GM18867 (cell line): Measurements from ENCODE around the gene MGMT.

Source experiments
- ATAC-seq: cut with Tn5 transposase; IDR thresholded peaks from one replicate; pipeline ENCODE4 v1.9.1; 2021; ENCODE audit warnings: mild to moderate bottlenecking, moderate library complexity; ENCODE audit not compliant: unreplicated experiment

MGMT gene

DNA sequence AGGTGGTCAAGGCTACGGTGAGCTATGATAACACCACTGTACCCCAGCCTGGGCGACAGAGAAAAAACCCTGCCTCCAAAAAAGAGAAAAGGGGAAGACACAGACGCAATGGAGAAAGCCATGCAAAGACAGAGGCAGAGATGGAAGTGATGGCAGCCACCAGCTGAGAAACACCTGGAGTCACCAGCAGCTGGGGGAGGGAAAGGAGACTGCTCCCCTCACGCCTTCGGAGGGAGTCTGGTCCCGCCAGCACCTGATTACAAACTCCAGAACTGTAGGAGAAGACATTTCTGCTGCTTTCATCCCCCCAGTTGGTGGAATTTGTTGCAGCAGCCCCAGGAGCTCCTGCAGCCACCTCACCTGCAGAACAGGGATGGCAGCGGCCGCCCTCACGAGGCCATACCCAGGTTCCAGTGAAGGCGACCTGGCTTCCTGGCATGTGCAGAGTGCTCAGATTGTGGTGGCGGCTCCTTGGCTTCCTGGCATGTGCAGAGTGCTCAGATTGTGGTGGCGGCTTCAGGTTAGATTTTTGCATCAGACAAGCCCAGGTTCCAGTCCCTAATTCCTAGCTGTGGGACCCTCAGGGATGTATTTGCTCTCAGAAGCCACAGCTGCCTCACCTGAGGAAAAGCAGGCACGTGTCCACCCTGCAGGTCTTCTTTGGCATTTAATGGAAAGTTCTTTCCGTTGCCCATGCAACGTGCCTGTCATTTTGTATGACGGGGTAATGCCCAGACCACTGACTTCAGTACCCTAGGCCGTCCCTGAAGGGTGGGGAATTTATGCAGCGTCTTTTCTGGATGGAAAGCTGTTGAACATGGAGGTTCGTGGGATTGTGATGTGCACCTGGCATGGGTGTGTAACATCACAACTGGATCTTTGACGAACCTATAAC, 314.1 kb downstream of the MGMT start:
- ATAC-seq, result no peak

- no peak for ATAC-seq
Measured at GRCh38 chr10:129784291-129784690, 317.2 kb downstream of the MGMT start.

GRCh38 chr10:129784891-129785290, 317.9 kb downstream of the MGMT start:
- ATAC-seq, result no peak

DNA sequence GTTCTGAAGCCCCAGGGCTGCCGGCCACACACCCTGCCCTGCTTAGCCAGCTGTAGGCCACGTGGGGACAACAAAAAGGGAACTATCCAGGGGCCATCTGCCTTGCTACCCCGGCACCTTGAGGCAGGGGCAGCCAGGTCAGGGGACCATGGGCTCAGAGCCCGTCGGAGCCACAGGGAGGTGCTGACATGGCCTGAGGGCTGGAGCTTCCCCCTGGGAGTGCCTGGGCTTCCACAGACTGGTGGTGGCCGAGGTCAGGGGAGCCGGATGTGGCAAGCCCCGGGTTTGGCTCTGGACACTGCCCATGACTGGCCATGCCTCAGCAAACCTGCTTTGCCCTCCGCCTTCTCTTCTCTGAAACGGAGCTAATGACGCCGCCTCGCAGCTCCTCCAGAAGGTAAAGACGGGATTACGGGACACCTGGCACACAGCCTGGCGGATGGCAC, 318.5 kb downstream of the MGMT start:
- ATAC-seq, result no peak

GRCh38 chr10:129786216-129786615, 319.2 kb downstream of the MGMT start:
- ATAC-seq, result no peak

- ATAC-seq, result no peak
Measured at GRCh38 chr10:129787557-129787956, 320.5 kb downstream of the MGMT start.

DNA sequence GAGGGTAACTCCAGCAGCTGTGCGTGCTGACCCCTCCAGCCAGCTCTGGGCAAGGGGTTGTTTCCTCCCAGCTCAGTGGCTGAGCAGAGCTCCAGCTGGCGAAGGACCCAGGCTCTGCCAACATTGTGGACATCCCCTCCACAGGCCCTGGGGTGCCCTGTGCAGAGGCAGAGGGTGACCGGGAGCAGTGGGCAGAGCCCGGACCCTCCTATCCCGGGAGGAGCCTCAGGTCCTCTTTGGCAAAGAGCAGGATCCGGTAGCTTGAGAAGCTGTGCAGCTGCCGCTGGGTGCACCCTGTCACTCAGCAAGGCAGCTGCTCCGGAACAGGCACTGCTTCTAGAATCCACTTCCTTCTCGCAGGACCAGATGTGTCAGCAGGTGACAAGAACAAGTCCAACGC, 321.2 kb downstream of the MGMT start:
- ATAC-seq, result no peak

- no peak for ATAC-seq
Measured at GRCh38 chr10:129790715-129791446, 323.8 kb downstream of the MGMT start.

DNA sequence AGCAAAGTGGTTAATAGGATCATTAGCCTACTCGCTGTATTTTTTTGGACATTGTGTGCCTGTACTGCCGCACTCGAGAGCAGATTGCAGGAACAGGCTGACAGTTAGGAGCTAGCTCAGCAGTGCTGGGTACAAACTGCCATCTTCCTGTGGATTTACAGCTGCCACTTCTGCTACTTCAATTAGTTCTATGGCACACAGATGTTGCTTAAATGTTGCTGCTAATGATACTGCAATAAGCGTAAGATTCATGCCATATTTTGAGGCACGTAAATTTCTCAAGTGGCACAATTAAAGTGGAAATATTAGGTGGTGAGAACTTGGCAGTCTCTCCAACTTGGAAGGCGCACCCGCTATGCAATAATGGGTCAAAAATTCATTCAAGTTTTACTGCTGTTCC, 325.1 kb downstream of the MGMT start:
- no peak for ATAC-seq

DNA sequence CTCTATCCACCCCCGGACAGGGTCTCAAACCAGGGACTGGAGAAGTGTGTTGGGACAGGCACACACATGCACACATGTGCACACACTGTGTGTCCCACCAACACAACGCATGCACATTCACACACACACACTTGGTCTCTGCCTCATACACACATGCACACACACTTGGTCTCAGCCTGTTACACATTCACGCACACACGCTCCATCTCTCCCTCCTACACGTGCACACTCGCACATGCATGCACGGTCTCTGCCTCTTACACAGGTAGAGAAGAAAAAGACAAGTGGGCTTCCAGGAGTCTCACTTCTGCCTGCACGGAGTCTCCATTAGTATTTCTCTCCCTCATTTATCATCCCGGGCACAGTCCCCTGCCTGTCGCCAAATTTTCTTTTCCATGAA, 325.8 kb downstream of the MGMT start:
- ATAC-seq, result no peak

GRCh38 chr10:129793479-129793878, 326.4 kb downstream of the MGMT start:
- ATAC-seq, result no peak

DNA sequence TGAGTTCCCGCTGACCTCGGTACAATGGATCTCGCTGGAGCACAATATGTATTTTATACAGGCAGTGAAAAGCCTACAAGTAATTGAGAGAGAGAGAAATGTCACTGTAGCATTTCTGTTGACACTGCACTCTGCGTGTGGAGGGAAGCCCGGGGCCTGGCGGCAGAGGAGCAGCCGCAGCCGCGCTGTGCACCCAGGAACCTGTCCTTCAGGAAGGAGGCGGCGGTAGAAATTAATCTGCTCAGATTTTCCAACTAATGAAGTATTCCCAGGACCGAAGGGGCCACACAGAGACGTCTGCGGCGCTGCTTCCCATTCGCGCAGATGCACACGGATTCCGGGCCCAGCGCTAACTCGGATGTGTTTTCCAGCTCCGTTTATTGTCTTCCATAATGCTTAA, 327.0 kb downstream of the MGMT start:
- ATAC-seq, result no peak

GRCh38 chr10:129796710-129797420, 329.8 kb downstream of the MGMT start:
- no peak for ATAC-seq

DNA sequence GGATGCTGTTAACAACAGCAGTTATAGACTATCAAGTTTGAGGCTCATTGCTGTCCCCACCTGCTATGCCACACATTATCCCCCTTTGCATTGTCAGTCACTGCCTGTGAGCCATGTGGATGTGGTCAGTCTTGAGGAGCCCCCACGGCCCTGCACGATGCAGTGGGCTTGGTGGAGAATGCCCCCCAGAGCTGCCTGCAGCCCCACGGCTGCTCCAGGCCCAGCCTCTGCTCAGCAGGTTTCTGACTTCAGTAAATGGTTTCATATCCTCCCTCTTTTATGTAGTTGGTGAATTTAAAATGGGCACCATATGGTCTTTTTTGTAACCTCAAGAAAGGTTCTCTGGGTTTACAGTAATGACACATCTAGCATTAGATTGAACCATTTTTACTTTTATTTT, 332.9 kb downstream of the MGMT start:
- no peak for ATAC-seq

GRCh38 chr10:129800796-129801340, 333.8 kb downstream of the MGMT start:
- ATAC-seq, result no peak

DNA sequence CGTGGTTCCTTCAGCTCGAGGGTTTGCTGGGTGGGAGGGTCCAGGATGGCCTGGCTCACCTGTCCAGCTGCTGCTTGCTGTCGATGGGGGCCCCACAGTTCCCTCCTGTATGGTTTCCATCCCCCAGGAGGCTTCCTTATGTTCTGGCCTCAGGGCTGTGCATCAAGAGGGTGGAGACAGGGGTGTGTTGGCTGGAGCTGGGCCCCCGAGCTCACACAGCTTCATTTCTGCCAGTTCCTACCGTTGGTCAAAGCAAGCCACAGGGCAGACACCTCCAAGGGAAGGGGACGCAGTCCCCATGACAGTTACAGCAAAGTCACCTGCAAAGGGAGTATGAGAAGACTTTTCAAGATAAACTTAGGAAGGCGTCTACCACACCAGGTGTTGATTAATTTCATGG, 340.2 kb downstream of the MGMT start:
- ATAC-seq, result no peak

DNA sequence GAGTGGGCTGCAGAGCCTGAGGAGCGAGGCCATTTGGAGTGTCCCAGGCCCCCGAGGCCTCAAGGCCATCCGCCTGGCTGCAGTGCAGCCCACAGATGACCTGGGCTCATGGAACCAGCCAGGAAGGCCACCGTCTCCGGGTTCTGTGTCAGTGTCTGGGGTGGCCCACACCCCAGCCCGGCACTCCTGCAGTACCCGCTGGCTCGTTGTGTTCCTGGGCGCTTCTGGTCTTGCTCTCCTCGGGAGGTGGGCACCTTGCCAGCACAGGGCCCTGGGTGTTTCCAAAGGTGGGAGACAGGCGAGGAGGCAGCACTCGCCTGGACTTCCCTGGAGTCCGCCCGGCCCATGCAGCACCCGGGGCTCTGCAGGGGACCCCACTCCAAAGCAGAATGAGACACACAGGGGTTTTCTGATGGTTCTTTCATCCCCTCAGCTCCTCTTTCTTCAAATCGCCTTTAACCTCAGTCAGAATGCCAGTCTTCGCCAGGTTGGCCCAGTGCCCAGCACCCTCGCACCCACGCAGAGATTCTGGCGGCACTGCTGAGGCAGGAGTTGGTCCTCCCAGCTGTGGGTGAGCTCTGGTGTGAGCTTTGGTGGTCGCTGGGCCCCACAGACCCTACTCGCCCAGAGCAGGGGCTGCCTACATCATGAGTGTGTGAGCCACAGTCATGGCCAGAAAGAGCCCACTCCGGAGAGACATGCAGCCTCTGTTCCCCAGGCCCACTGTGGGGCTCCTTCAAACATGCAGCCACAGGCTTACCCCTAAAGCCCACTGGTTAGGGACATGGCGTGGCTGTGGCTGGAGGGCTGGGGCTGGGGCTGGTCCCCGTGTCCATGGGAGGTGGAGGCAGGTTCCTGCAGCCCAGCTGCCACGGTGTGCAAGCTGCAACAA, 341.3 kb downstream of the MGMT start:
- no peak for ATAC-seq

GRCh38 chr10:129809431-129809830, 342.4 kb downstream of the MGMT start:
- ATAC-seq, result no peak

DNA sequence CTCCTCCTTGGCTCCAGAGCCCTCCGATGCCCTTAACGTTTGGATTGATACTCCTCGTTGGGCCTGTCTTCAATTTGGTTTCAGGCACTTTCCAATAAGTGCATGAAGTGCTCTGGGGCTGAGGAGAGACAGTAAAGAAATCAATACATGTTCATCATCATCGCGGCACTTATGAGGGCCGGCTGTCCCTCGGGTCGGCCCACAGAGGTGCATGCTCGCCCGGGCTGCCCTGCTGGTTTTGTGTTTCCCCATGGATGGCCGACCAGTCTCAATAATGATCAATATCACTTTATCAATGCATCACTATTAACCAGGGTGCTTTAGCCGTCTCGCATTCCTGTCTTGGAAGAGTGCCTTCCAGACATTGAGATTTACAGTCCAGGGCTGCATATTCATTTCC, 342.8 kb downstream of the MGMT start:
- ATAC-seq, result no peak

DNA sequence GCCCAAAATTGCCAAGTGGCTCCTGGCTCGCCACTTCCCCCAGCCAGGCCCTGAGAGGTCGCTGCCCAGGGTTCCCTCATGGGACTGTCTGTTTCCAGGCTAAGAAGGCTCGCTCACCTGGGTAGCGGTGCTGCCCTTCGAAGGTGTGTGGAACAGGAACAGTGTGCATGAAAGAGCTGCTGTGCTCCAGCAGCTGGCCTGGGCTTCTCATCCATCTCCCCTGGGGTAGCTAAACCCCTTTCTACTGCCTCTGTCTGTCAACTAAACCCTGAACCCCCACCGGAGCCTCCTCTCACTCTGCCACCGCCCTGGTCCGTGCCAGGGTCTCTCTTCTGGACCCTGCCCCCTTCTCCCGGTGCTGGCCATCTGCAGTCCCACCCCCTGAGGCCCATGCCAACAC, 344.2 kb downstream of the MGMT start:
- ATAC-seq, result no peak
